Measurements from ENCODE around the gene APCDD1.

Gene APCDD1

DNA sequence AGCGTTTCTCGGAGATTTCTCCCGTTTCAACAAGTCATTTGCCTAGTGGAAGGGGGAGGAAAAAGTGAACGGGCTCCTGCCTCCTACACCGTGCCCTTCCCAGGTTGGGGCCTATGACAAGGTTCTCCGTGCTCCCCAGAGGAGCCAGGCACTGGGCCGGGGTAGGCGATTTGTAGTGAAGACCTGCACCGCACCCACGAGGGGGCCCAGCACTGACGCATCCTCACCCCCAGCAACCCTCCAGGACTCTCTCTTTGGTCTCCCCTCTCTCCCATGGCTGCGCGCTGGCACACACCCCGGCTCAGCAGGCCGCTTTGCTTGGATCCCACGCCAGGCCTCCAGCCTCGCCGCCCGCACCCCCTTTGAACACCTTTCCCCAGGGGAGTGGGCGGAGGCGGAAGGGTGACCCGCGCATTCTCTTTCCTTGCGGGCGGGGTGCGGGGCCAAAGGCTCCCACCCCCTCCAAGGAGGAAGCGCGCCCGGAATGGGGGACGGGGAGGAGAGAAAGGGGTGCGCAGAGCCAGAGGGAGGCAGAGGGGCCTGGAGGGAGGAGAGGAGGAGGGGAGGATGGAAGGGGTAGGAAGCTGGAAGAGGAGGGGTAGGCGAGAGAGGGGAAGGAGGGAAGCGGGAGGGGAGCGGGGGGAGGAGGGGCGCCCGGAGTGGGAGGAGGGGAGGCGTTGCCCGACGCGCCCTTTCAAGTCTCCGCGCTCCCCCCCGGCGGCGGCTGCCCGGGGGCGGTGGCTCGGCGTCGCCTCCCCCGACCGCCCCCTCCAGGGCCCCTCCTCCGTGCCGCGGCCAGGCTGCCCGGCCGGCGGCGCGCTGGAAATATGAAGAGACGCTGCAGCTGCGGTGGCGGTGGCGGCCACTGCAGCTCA, at the start of gene APCDD1:
APCDD1 (plus strand) TSS at position 830 of the 875 bp plus-strand sequence. CDS start 347 bp downstream, outside the sequence.
- DNase-seq, result no peak

DNA sequence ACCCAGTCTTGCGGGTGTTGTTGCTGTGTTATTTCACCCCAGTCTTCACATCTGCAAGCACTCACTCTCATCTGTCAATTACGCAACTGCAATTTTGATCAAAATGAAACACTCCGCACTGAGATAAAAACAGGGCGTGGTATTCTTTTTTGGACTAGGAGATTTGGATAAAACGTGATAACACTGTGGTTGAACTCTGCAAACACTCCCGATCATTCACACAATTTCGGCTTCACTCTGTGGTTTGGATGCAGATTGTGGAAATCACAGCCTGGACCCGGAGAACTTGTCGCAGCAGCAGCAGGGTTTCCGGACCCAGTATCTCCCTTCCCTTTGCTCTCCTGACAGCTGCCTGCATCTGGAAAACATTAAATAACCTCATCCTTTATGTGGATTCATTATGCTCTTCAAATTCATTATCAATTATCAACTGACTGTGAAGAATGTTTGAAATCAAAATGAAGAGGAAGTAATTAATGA, 49.4 kb upstream of the APCDD1 start:
- no peak for DNase-seq

- DNase-seq, result no peak
Observed at GRCh38 chr18:10405816-10406663, 48.4 kb upstream of the APCDD1 start.

- DNase-seq, result no peak
Observed at GRCh38 chr18:10408131-10408530, 46.3 kb upstream of the APCDD1 start.

GRCh38 chr18:10409041-10409440, 45.4 kb upstream of the APCDD1 start:
- no peak for DNase-seq

- no peak for DNase-seq
Observed at GRCh38 chr18:10410472-10411308, 43.7 kb upstream of the APCDD1 start.

DNA sequence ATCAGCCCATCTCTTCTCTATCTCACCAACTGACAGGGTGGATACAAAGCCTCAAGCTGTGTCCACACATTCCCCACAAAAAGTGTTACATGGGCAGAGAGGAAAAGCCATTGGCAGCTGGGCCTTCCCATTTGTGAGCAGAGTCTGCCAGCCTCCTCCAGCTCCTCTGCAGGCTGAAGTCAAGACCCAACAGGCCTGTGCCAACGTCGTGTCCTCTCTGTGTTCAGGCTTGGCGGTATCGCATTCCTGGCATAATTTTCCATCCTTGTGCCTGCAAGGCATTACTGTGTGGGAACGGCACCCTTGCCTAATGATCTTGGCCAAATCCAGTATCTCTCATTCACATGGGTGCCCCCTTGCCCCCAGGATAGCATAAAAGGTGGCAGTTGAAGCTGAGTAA, 41.5 kb upstream of the APCDD1 start:
- no peak for DNase-seq

DNA sequence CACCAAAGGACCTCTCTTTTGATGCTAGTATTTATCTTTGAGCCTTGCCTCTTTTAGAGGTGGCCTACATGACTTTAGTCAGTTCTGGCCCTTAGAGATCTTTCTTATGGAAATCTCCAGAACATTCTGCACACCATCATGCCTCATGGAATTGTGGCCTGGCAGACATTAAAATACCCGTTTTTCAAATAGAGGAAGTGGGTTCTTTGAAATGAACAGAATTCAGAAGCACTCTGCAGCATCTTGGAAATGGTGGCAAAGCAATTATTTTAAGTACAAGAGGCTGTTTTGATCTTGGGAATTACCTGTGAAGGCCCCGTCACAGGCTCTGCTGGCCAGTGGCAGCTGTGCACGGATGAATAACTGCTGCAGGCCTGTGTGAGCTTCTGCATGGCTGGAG, 40.7 kb upstream of the APCDD1 start:
- no peak for DNase-seq

- DNase-seq, result no peak
Observed at GRCh38 chr18:10414293-10414842, 40.1 kb upstream of the APCDD1 start.

DNA sequence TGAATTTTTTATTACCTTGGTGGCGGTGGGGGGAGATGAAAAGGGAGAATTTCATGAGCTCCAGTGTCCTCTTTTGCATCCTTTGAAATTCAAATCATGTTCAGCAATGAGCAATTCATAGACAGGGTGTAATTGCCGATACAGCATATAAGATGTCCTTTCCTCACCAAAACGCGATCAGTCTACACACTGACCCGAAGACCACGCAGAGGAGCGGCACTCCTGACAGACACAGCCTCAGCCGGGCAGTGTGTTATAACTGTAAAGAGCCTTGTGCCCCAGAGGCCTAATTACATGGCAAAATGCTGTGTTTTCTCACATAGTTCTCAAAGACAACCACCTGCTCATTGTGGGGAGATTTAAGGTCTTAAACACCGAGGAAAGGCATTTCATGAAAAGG, 38.4 kb upstream of the APCDD1 start:
- DNase-seq, result no peak

DNA sequence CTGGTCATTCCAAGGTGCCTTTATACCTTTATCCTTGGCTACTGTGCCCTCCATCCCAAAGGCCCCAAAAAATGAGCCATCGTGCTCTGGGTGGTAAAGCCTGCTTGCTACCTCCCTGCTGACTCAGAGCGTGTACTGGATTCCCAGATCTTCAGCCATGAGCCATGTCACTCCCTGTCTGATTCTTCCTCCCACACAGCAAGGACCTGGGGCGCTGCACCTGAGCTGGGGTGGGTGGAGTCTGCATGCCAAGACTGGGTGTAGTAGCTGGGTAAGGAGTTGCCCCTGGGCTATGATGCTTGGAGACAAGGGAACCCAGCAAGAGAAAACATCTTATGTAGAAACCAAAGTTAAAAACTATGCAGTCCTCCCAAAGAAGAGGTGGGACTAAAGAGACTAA, 37.2 kb upstream of the APCDD1 start:
- DNase-seq, result no peak

- no peak for DNase-seq
Observed at GRCh38 chr18:10417664-10418063, 36.8 kb upstream of the APCDD1 start.

DNA sequence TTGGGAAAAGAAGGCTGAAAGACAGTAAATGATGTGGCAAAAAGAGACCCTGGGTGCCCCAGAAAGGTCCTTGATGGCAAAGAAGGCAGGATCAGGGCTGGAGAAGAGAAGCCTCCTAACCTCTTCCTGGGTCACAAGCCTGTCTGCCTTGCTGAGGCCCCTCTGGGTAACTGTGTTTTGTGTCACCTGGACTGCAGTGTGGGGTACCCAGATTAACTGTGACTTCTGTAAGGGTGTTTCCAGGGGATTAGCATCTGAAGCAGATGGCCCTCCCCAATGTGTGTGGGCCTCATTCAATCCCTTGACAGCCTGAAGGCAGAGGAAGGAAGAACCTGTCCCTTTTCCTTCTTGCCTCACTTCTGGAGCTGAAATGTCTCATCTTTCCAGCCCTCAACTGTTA, 35.6 kb upstream of the APCDD1 start:
- DNase-seq, result no peak

- no peak for DNase-seq
Observed at GRCh38 chr18:10419420-10420103, 34.9 kb upstream of the APCDD1 start.

- no peak for DNase-seq
Observed at GRCh38 chr18:10420561-10421352, 33.7 kb upstream of the APCDD1 start.

DNA sequence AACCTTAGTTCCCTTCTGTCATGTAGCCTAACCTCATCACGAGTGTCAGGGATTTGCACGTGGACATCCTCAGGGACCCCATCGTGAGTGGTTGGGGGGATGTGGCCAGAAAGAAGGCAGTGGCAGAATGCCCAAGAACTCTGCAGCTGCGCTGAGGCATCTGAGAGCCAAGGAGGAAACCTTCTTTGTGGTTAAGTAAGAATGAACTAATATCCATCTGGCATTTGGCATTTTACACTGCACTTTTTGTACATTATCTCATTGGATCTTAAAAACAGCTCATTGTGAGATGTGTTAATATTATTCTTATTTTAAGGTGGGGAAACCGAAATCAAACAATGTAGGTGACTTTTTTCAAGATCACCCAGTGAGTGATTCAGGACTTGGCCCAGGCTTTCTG, 32.6 kb upstream of the APCDD1 start:
- DNase-seq, result no peak

- DNase-seq, result no peak
Observed at GRCh38 chr18:10422731-10423130, 31.7 kb upstream of the APCDD1 start.

- DNase-seq, result no peak
Observed at GRCh38 chr18:10424585-10425307, 29.7 kb upstream of the APCDD1 start.

- no peak for DNase-seq
Observed at GRCh38 chr18:10430677-10431076, 23.8 kb upstream of the APCDD1 start.

GRCh38 chr18:10431680-10432079, 22.8 kb upstream of the APCDD1 start:
- no peak for DNase-seq
